ENCODE measurements around the gene ADORA1.

Gene ADORA1

DNA sequence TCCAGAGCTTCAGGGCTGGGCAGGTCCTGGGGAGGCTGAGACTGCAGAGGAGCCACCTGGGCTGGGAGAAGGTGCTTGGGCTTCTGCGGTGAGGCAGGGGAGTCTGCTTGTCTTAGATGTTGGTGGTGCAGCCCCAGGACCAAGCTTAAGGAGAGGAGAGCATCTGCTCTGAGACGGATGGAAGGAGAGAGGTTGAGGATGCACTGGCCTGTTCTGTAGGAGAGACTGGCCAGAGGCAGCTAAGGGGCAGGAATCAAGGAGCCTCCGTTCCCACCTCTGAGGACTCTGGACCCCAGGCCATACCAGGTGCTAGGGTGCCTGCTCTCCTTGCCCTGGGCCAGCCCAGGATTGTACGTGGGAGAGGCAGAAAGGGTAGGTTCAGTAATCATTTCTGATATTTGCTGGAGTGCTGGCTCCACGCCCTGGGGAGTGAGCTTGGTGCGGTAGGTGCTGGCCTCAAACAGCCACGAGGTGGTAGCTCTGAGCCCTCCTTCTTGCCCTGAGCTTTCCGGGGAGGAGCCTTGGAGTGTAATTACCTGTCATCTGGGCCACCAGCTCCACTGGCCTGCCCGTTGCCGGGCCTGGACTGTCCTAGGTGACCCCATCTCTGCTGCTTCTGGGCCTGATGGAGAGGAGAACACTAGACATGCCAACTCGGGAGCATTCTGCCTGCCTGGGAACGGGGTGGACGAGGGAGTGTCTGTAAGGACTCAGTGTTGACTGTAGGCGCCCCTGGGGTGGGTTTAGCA lies 38.8 kb downstream of the ADORA1 start:
- FAIRE-seq, result peak; percentile 90
- DNase-seq (ENCODE audit: insufficient read length), result peak; percentile 48
- TF ChIP-seq POLR2A (IDR thresholded peaks at IDR 0.05; ENCODE audit: low read depth, low read length) (no peak), POLR2AphosphoS5 (IDR thresholded peaks at IDR 0.05; ENCODE audit: low read depth, low read length) (no peak), TAF1 (IDR thresholded peaks at IDR 0.05; ENCODE audit: borderline replicate concordance, low read depth, low read length) (no peak)

DNA sequence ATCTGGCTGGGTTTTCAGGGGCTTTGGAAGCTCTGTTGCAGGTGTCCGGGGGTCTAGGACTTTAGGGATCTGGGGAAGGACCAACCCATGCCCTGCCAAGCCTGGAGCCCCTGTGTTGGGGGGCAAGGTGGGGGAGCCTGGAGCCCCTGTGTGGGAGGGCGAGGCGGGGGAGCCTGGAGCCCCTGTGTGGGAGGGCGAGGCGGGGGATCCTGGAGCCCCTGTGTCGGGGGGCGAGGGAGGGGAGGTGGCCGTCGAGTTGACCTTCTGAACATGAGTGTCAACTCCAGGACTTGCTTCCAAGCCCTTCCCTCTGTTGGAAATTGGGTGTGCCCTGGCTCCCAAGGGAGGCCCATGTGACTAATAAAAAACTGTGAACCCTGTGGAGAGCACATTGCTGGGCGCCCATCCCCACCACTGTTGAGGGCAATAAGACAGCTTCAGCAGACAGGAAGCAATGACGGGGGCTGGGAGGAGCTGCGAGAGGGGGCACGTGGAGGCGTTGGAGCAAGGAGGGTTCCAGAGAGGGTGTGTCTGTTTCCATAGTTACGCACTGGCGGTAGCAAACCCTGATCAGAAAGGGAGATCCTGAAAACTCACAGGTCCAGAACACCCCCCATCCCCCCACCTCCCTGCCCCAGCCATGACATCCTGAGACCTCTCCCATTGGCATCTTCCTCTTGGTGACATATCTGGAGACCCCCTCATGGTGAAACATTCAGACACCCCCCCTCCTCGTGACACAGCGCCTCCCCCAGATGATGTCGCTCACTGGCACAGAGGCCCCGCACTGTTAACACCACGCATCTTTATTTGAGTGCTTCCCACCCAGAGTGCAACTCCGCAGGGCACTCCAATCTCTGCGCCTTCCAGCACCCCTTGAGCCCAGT lies 39.7 kb downstream of the ADORA1 start:
- DNase-seq (ENCODE audit: insufficient read length) (no peak), FAIRE-seq (no peak)
- TF ChIP-seq TAF1 (IDR thresholded peaks at IDR 0.05; ENCODE audit: borderline replicate concordance, low read depth, low read length) (no peak), POLR2A (IDR thresholded peaks at IDR 0.05; ENCODE audit: low read depth, low read length) (no peak), POLR2AphosphoS5 (IDR thresholded peaks at IDR 0.05; ENCODE audit: low read depth, low read length) (no peak)

DNA sequence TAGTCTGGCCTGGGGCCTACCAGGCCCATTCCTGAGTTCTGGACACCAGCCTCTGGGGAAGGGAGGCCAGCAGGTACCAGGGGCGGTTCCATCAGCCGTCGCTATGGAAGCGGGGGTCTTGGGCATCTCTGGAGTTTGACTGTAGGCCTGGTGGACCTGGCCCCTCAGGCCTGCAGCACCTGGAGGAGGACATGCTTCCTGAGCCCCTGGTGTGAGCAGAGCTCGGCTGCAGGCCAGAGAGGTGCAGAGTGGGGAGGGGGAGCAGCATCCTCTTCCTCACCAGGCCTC lies 40.3 kb downstream of the ADORA1 start:
- TF ChIP-seq POLR2AphosphoS5 (IDR thresholded peaks at IDR 0.05; ENCODE audit: low read depth, low read length) (no peak), TAF1 (IDR thresholded peaks at IDR 0.05; ENCODE audit: borderline replicate concordance, low read depth, low read length) (no peak), POLR2A (IDR thresholded peaks at IDR 0.05; ENCODE audit: low read depth, low read length) (no peak)
- no peak for FAIRE-seq
- no peak for DNase-seq (ENCODE audit: insufficient read length)

GRCh38 chr1:203168256-203168786 lies 40.8 kb downstream of the ADORA1 start:
- DNase-seq (ENCODE audit: insufficient read length) (no peak), FAIRE-seq (no peak)
- no peak for TF ChIP-seq POLR2AphosphoS5 (IDR thresholded peaks at IDR 0.05; ENCODE audit: low read depth, low read length)
- no peak for TF ChIP-seq TAF1 (IDR thresholded peaks at IDR 0.05; ENCODE audit: borderline replicate concordance, low read depth, low read length)
- TF ChIP-seq POLR2A (IDR thresholded peaks at IDR 0.05; ENCODE audit: low read depth, low read length), result no peak

GRCh38 chr1:203168991-203169390 lies 41.5 kb downstream of the ADORA1 start:
- no peak for DNase-seq (ENCODE audit: insufficient read length)
- no peak for FAIRE-seq
- TF ChIP-seq POLR2A (IDR thresholded peaks at IDR 0.05; ENCODE audit: low read depth, low read length) (no peak), POLR2AphosphoS5 (IDR thresholded peaks at IDR 0.05; ENCODE audit: low read depth, low read length) (no peak), TAF1 (IDR thresholded peaks at IDR 0.05; ENCODE audit: borderline replicate concordance, low read depth, low read length) (no peak)

- TF ChIP-seq POLR2AphosphoS5 (IDR thresholded peaks at IDR 0.05; ENCODE audit: low read depth, low read length) (no peak), POLR2A (IDR thresholded peaks at IDR 0.05; ENCODE audit: low read depth, low read length) (no peak), TAF1 (IDR thresholded peaks at IDR 0.05; ENCODE audit: borderline replicate concordance, low read depth, low read length) (no peak)
- no peak for DNase-seq (ENCODE audit: insufficient read length)
- no peak for FAIRE-seq
Observed at GRCh38 chr1:203169770-203170520, 42.4 kb downstream of the ADORA1 start.

GRCh38 chr1:203170625-203171330 lies 43.3 kb downstream of the ADORA1 start:
- DNase-seq (ENCODE audit: insufficient read length) (no peak), FAIRE-seq (no peak)
- no peak for TF ChIP-seq TAF1 (IDR thresholded peaks at IDR 0.05; ENCODE audit: borderline replicate concordance, low read depth, low read length)
- TF ChIP-seq POLR2AphosphoS5 (IDR thresholded peaks at IDR 0.05; ENCODE audit: low read depth, low read length), result no peak
- no peak for TF ChIP-seq POLR2A (IDR thresholded peaks at IDR 0.05; ENCODE audit: low read depth, low read length)

DNA sequence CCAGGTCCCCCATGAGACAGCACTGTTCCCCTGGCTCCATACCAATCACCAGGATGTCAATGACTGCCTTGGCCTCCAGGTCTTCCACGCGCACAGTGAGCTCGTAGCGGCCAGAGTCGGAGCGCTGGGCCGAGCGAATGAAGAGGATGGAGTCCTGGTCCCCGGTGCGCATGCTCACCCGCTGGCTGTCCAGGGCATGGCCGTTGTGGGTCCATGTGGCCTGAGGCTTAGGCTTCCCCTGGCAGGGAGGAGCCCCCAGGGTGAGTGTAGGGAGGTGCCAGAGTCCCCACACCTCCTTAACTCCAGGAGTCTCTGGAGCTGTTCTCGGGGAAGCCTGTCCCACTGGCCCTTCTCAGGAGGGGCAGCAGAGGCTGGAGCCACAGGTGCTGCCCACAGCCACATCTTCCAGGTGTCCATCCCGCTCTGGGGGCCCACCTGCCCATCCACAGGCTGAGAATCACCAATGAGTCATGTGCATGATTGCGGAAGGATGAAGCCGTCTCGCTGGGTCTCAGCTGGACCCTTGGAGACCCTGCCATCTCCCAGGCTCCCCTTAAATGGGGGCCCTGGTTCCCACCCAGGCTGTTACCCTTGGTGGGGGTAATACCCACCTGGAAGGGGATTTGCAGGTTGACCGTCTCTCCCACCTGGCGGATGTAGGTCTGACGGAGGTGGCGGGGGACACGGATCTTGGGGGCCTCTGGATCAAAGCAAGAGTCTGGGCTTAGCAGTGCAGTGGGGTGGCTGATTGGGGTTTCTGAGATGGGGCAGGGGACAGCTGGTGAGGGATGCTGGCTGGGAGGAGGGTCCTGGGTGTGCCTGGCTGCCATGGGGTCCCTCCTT lies 44.0 kb downstream of the ADORA1 start:
- FAIRE-seq (no peak), DNase-seq (ENCODE audit: insufficient read length) (no peak)
- no peak for TF ChIP-seq POLR2AphosphoS5 (IDR thresholded peaks at IDR 0.05; ENCODE audit: low read depth, low read length)
- no peak for TF ChIP-seq TAF1 (IDR thresholded peaks at IDR 0.05; ENCODE audit: borderline replicate concordance, low read depth, low read length)
- TF ChIP-seq POLR2A (IDR thresholded peaks at IDR 0.05; ENCODE audit: low read depth, low read length), result no peak

DNA sequence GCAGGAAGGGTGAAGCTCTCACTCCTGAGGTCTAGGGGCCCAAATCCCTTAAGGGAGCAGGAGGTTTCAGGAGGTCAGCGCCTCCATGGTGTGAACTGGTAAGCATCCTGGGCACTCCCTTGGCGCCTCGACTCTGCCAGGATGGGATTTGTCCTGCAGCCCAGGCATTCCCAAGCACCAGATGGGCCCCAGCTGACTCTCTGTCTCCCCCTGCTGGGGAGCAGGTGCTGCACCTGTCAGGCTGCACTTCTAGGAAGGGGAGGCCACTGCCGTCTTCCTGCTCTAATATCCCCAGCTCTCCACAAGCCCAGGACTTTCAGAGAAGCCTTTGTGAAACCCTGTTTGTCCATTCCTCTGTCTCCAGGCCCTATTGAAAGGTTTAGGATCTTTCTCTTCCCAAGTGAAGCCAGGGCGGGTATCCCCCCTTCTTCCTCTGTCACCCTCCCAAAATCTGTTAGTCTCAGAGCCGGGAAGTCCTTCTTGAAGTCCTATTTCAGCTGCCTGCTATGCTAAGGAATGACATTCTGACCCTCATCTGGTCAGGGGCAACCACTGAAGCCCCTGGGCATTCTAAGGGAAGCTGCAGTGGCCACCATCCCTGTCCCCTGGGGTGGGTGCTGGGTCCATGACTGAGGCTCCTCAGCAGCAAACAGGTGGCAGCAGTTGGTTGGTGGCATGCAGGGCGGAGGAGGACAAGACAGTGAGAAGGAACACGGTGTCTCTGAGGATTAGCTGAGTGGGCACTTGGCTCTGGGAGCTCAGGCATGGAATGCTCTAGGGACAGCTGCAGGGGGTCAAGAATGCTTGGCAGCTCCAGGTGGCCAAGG lies 44.9 kb downstream of the ADORA1 start:
- FAIRE-seq (peak; percentile 89), DNase-seq (ENCODE audit: insufficient read length) (peak; percentile 82)
- TF ChIP-seq TAF1 (IDR thresholded peaks at IDR 0.05; ENCODE audit: borderline replicate concordance, low read depth, low read length) (no peak), POLR2A (IDR thresholded peaks at IDR 0.05; ENCODE audit: low read depth, low read length) (no peak), POLR2AphosphoS5 (IDR thresholded peaks at IDR 0.05; ENCODE audit: low read depth, low read length) (no peak)
